H9 (cell line): ENCODE data around the gene MCM7. TPM values are rescaled to one million over a fixed set of nuclear protein-coding genes. Genes with fewer than 3 reads are reported as not detected.

Experiments used
- DNase-seq: peaks from one replicate; pipeline ENCODE4 v3.0.0-alpha.2; 2017
- H2AFZ ChIP-seq: one replicate; pipeline ENCODE4 v1.6.1; 2013; ENCODE audit warnings: mild to moderate bottlenecking, low read length, control low read depth, moderate library complexity
- H2AK5ac ChIP-seq: 2 replicates; pipeline ENCODE4 v1.6.1; 2013; ENCODE audit warnings: low read length, control low read depth, mixed read lengths; ENCODE audit not compliant: insufficient read length
- H2BK120ac ChIP-seq: one replicate; pipeline ENCODE4 v1.6.1; 2013; ENCODE audit warnings: low read depth, mild to moderate bottlenecking, low read length, control low read depth, inconsistent platforms; ENCODE audit not compliant: poor library complexity, severe bottlenecking
- H2BK12ac ChIP-seq: 2 replicates; pipeline ENCODE4 v1.6.1; 2013; ENCODE audit warnings: low read length, control low read depth, mixed read lengths, low read depth; ENCODE audit not compliant: insufficient read length
- H2BK15ac ChIP-seq: 2 replicates; pipeline ENCODE4 v1.6.1; 2013; ENCODE audit warnings: low read depth, low read length, control low read depth
- H2BK20ac ChIP-seq: one replicate; pipeline ENCODE4 v1.6.1; 2013; ENCODE audit warnings: low read depth, mild to moderate bottlenecking, low read length, control low read depth, inconsistent platforms; ENCODE audit not compliant: poor library complexity, severe bottlenecking
- H2BK5ac ChIP-seq: 2 replicates; pipeline ENCODE4 v1.6.1; 2013; ENCODE audit warnings: low read length, control low read depth, mixed read lengths; ENCODE audit not compliant: insufficient read length
- H3K14ac ChIP-seq: 2 replicates; pipeline ENCODE4 v1.6.1; 2013; ENCODE audit warnings: low read length, control low read depth; ENCODE audit not compliant: insufficient read depth
- H3K18ac ChIP-seq: 2 replicates; pipeline ENCODE4 v1.6.1; 2013; ENCODE audit warnings: low read depth, mild to moderate bottlenecking, mixed read lengths, low read length, control low read depth; ENCODE audit not compliant: insufficient read length
- H3K23ac ChIP-seq: 2 replicates; pipeline ENCODE4 v1.6.1; 2013; ENCODE audit warnings: low read length, control low read depth, mixed read lengths, low read depth; ENCODE audit not compliant: insufficient read length
- H3K23me2 ChIP-seq: 2 replicates; pipeline ENCODE4 v1.6.1; 2013; ENCODE audit warnings: low read depth, mild to moderate bottlenecking, mixed read lengths, low read length, control low read depth; ENCODE audit not compliant: insufficient read length, poor library complexity, severe bottlenecking
- H3K27ac ChIP-seq: 2 replicates; pipeline ENCODE4 v1.5.1; 2013; ENCODE audit warnings: low read length, control low read depth, mixed read lengths, low read depth; ENCODE audit not compliant: insufficient read length
- H3K27me3 ChIP-seq: 2 replicates; pipeline ENCODE4 v1.6.1; 2013; ENCODE audit warnings: low read length, control low read depth, inconsistent platforms; ENCODE audit not compliant: insufficient read depth
- H3K4ac ChIP-seq: 2 replicates; pipeline ENCODE4 v1.6.1; 2013; ENCODE audit warnings: low read depth, mild to moderate bottlenecking, control low read depth, inconsistent platforms, low read length, moderate library complexity
- H3K4me1 ChIP-seq: 2 replicates; pipeline ENCODE4 v1.6.1; 2013; ENCODE audit warnings: low read length, control low read depth, inconsistent platforms; ENCODE audit not compliant: insufficient read depth
- H3K4me2 ChIP-seq: 2 replicates; pipeline ENCODE4 v1.6.1; 2013; ENCODE audit warnings: low read length, control low read depth, mixed read lengths; ENCODE audit not compliant: insufficient read length, insufficient read depth
- H3K56ac ChIP-seq: 2 replicates; pipeline ENCODE4 v1.6.1; 2013; ENCODE audit warnings: low read depth, mild to moderate bottlenecking, mixed read lengths, low read length, control low read depth; ENCODE audit not compliant: insufficient read length
- H3K79me1 ChIP-seq: 2 replicates; pipeline ENCODE4 v1.6.1; 2013; ENCODE audit warnings: low read depth, mild to moderate bottlenecking, moderate library complexity, low read length, control low read depth, inconsistent platforms; ENCODE audit not compliant: insufficient read depth, poor library complexity, severe bottlenecking
- H3K79me2 ChIP-seq: 2 replicates; pipeline ENCODE4 v1.6.1; 2013; ENCODE audit warnings: low read length, control low read depth, inconsistent platforms; ENCODE audit not compliant: insufficient read depth
- H3K9ac ChIP-seq: 2 replicates; pipeline ENCODE4 v1.6.1; 2013; ENCODE audit warnings: low read length, control low read depth, mixed read lengths; ENCODE audit not compliant: insufficient read length; ENCODE audit errors: extremely low read depth
- H3K9me3 ChIP-seq: one replicate; pipeline ENCODE4 v1.6.1; 2013; ENCODE audit warnings: low read depth, low read length, inconsistent platforms; ENCODE audit not compliant: control insufficient read depth
- H3T11ph ChIP-seq: one replicate; pipeline ENCODE4 v1.6.1; 2013; ENCODE audit warnings: mild to moderate bottlenecking, low read length, control low read depth, inconsistent platforms
- H4K20me1 ChIP-seq: one replicate; pipeline ENCODE4 v1.6.1; 2013; ENCODE audit not compliant: control insufficient read depth, insufficient read length, insufficient read depth
- H4K5ac ChIP-seq: 2 replicates; pipeline ENCODE4 v1.6.1; 2013; ENCODE audit warnings: low read depth, mild to moderate bottlenecking, mixed read lengths, low read length, control low read depth; ENCODE audit not compliant: insufficient read length
- H4K8ac ChIP-seq: replicated peaks from 2 replicates; pipeline ENCODE4 v1.6.1; 2013; ENCODE audit warnings: low read length, control low read depth, mixed read lengths, low read depth; ENCODE audit not compliant: insufficient read length
- H4K91ac ChIP-seq: 2 replicates; pipeline ENCODE4 v1.6.1; 2013; ENCODE audit warnings: low read depth, mild to moderate bottlenecking, moderate library complexity, mixed read lengths, low read length, control low read depth; ENCODE audit not compliant: insufficient read length
- H3K27ac Mint-ChIP-seq, 3 experiments: 2 replicates in 2 of 3; 3 replicates in 1 of 3; pipeline ENCODE4 v1.8.0; 2020 to 2021; ENCODE audit warnings: mixed read lengths in 3 of 3, mild to moderate bottlenecking in 1 of 3, moderate library complexity in 1 of 3
- H3K27me3 Mint-ChIP-seq: 2 replicates; pipeline ENCODE4 v1.8.0; 2021; ENCODE audit warnings: low read depth, mild to moderate bottlenecking, moderate library complexity, mixed read lengths
- H3K36me3 Mint-ChIP-seq, 3 experiments: 2 replicates in 2 of 3; 3 replicates in 1 of 3; pipeline ENCODE4 v1.8.0; 2020 to 2021; ENCODE audit warnings: low read depth in 3 of 3, mixed read lengths in 3 of 3; ENCODE audit not compliant: insufficient read depth in 1 of 3
- H3K4me1 Mint-ChIP-seq, 2 experiments: 2 replicates each; pipeline ENCODE4 v1.8.0; 2020; ENCODE audit warnings: mixed read lengths in 2 of 2
- H3K4me3 Mint-ChIP-seq, 2 experiments: 2 replicates in 1 of 2; 3 replicates in 1 of 2; pipeline ENCODE4 v1.8.0; 2020 to 2021; ENCODE audit warnings: mild to moderate bottlenecking in 2 of 2, mixed read lengths in 2 of 2, moderate library complexity in 1 of 2
- H3K9me3 Mint-ChIP-seq, 2 experiments: 2 replicates in 1 of 2; 3 replicates in 1 of 2; pipeline ENCODE4 v1.8.0; 2020; ENCODE audit warnings: mild to moderate bottlenecking in 2 of 2, mixed read lengths in 2 of 2, moderate library complexity in 1 of 2
- WGBS: extraction: QIAGEN DNeasy Blood & Tissue Kit; methylation state at CpG from one replicate; pipeline ENCODE4 v1.1.7; 2013; ENCODE audit warnings: missing lambda C conversion rate, low lambda C conversion rate, mixed read lengths; ENCODE audit not compliant: insufficient read length; ENCODE audit errors: extremely low coverage; 5-methylcytosine and 5-hydroxymethylcytosine counted together
- total RNA-seq: library from RNA; stranded (reverse); gene quantifications from 2 replicates; pipeline ENCODE4 v1.2.1, GENCODE V29; 2021
- TF ChIP-seq, protein P1 (sequence below): fragments of 200-600 bp; sonication (generic); conservative IDR thresholded peaks from 3 replicates; pipeline ENCODE4 v1.8.0; 2021; ENCODE audit warnings: antibody characterized with exemption, mild to moderate bottlenecking

MCM7 gene
- total RNA-seq, 1 experiment from 2014 or later = 390 TPM

DNA sequence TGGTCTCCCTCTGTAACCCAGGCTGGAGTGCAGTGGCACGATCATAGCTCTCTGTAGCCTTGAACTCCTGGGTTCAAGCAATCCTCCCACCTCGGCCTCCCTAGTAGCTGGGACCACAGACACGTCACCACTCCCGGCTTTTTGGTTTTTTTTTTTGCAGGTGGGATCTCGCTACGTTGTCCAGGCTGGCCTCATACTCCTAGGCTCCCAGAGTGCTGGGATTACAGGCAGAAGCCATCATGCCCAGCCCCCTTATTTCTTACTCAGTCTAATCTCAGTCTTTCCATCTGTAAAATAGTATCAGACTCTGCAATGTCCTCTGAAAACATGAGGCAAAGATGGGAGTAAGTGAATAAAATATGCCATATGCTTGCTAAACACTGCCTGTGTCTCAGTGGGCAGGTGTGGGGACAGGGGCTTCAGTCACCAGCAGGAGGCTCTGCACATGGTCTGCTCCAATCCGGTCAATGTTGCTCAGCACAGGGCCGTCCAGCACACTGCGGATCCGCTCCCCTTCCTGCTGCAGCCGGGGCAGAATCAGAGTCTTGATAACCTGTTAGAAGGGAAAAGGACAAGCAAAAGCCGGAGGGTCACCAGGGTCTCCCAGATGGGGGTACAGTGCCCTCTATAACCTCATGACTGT lies 8.4 kb upstream of the MCM7 start:
- Histone ChIP-seq H4K8ac (no peak overlapping the region), H3K18ac (no peak overlapping the region), H3K9ac (no peak overlapping the region), H3K4me2 (no peak overlapping the region), H2BK12ac (no peak overlapping the region), H3K27ac (no peak overlapping the region), H3K79me2 (no peaks in the 10 kb centered on the region), H3K27me3 (no peaks in the 10 kb centered on the region), H3K79me1 (no peaks in the 10 kb centered on the region), H3K56ac (no peak overlapping the region), H3K23ac (no peak overlapping the region), H3K9me3 (no peaks in the 10 kb centered on the region), H4K5ac (no peak overlapping the region), H2BK5ac (no peak overlapping the region), H4K20me1 (no peaks in the 10 kb centered on the region), H3K4me1 (no peaks in the 10 kb centered on the region), H3K23me2 (no peaks in the 10 kb centered on the region), H2BK15ac (no peak overlapping the region), H3T11ph (no peak overlapping the region), H2BK120ac (no peak overlapping the region), H4K91ac (no peak overlapping the region), H3K4ac (no peak overlapping the region), H2BK20ac (no peak overlapping the region), H3K14ac (no peak overlapping the region), H2AK5ac (no peak overlapping the region), H2AFZ (no peak overlapping the region)
- Mint-ChIP-seq H3K9me3 (no peaks in the 10 kb centered on the region), H3K27me3 (no peaks in the 10 kb centered on the region), H3K36me3 (peaks cover 68 to 89% (median 88%) of the 10 kb centered on the region in 3 experiments), H3K4me1 (0 out of 4 replicates have a peak, but pooled peaks cover 0 to 3% of the 10 kb centered on the region in 2 experiments), H3K4me3 (no peak overlapping the region), H3K27ac (no peak overlapping the region)
- TF ChIP-seq, protein P1, sequence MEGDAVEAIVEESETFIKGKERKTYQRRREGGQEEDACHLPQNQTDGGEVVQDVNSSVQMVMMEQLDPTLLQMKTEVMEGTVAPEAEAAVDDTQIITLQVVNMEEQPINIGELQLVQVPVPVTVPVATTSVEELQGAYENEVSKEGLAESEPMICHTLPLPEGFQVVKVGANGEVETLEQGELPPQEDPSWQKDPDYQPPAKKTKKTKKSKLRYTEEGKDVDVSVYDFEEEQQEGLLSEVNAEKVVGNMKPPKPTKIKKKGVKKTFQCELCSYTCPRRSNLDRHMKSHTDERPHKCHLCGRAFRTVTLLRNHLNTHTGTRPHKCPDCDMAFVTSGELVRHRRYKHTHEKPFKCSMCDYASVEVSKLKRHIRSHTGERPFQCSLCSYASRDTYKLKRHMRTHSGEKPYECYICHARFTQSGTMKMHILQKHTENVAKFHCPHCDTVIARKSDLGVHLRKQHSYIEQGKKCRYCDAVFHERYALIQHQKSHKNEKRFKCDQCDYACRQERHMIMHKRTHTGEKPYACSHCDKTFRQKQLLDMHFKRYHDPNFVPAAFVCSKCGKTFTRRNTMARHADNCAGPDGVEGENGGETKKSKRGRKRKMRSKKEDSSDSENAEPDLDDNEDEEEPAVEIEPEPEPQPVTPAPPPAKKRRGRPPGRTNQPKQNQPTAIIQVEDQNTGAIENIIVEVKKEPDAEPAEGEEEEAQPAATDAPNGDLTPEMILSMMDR = peak; percentile 32; the same call in 1 of the 3 replicates
- no CpG with 5 or more reads among the region's 12 CpGs for WGBS
- no peak for DNase-seq
